Raji (cell line): Measurements from ENCODE around the gene RAD51B.

Source experiments
- POLR2A ChIP-seq: IDR thresholded peaks from 2 replicates; pipeline ENCODE4 v1.6.1; 2011; ENCODE audit warnings: low read depth, low read length, control low read depth; ENCODE audit not compliant: insufficient read depth

RAD51B gene

GRCh38 chr14:68208626-68209317, 389.2 kb downstream of the RAD51B start:
- TF ChIP-seq POLR2A = no peak

GRCh38 chr14:68210729-68211299, 391.2 kb downstream of the RAD51B start:
- no peak for TF ChIP-seq POLR2A

- TF ChIP-seq POLR2A = no peak
Observed at GRCh38 chr14:68211421-68211820, 391.8 kb downstream of the RAD51B start.

- no peak for TF ChIP-seq POLR2A
Observed at GRCh38 chr14:68211886-68212285, 392.3 kb downstream of the RAD51B start.

- TF ChIP-seq POLR2A = no peak
Observed at GRCh38 chr14:68212361-68212760, 392.8 kb downstream of the RAD51B start.

GRCh38 chr14:68214431-68214830, 394.9 kb downstream of the RAD51B start:
- no peak for TF ChIP-seq POLR2A

GRCh38 chr14:68215629-68216028, 396.1 kb downstream of the RAD51B start:
- no peak for TF ChIP-seq POLR2A

GRCh38 chr14:68216079-68216478, 396.5 kb downstream of the RAD51B start:
- TF ChIP-seq POLR2A = no peak

- TF ChIP-seq POLR2A = no peak
Observed at GRCh38 chr14:68216957-68217356, 397.4 kb downstream of the RAD51B start.

GRCh38 chr14:68217791-68218340, 398.3 kb downstream of the RAD51B start:
- no peak for TF ChIP-seq POLR2A

GRCh38 chr14:68219407-68219806, 399.8 kb downstream of the RAD51B start:
- TF ChIP-seq POLR2A = no peak

GRCh38 chr14:68222154-68222553, 402.6 kb downstream of the RAD51B start:
- TF ChIP-seq POLR2A = no peak

GRCh38 chr14:68222726-68223125, 403.1 kb downstream of the RAD51B start:
- TF ChIP-seq POLR2A = no peak

GRCh38 chr14:68223631-68224030, 404.1 kb downstream of the RAD51B start:
- TF ChIP-seq POLR2A = no peak

- TF ChIP-seq POLR2A = no peak
Observed at GRCh38 chr14:68225321-68225720, 405.7 kb downstream of the RAD51B start.

- no peak for TF ChIP-seq POLR2A
Observed at GRCh38 chr14:68226523-68226922, 406.9 kb downstream of the RAD51B start.

- no peak for TF ChIP-seq POLR2A
Observed at GRCh38 chr14:68228656-68229055, 409.1 kb downstream of the RAD51B start.

GRCh38 chr14:68229423-68230100, 410.0 kb downstream of the RAD51B start:
- no peak for TF ChIP-seq POLR2A
